Activated CD8-positive, alpha-beta memory T cell treated with anti-CD3 and anti-CD28 coated beads, Interleukin-2, amount 50 U/mL, for 1 hour (primary cell): ENCODE results near the gene CYP2B6.
"Not testable (repeated sequence)": the region's sequence is repeated elsewhere in the genome, so short reads cannot be mapped to it uniquely, and the experiment has no call there.

ENCODE experiments used
- DNase-seq: peaks from one replicate; pipeline ENCODE4 v3.0.0-alpha.2; 2020; ENCODE audit errors: extremely low read depth

The CYP2B6 gene

GRCh38 chr19:40980743-40981442, 10.2 kb upstream of the CYP2B6 start:
- not testable (repeated sequence) for DNase-seq

- no peak for DNase-seq
Observed at GRCh38 chr19:40981591-40981990, 9.5 kb upstream of the CYP2B6 start.

GRCh38 chr19:40982594-40983101, 8.4 kb upstream of the CYP2B6 start:
- no peak for DNase-seq

- DNase-seq = no peak
Observed at GRCh38 chr19:40989453-40989852, 1.6 kb upstream of the CYP2B6 start.

GRCh38 chr19:40995355-40995754, 4.3 kb downstream of the CYP2B6 start:
- DNase-seq = no peak

GRCh38 chr19:40999018-40999417, 7.9 kb downstream of the CYP2B6 start:
- DNase-seq = not testable (repeated sequence)

- no peak for DNase-seq
Observed at GRCh38 chr19:41000310-41000737, 9.2 kb downstream of the CYP2B6 start.

- no peak for DNase-seq
Observed at GRCh38 chr19:41001243-41001971, 10.3 kb downstream of the CYP2B6 start.

GRCh38 chr19:41003656-41004055, 12.6 kb downstream of the CYP2B6 start:
- DNase-seq = not testable (repeated sequence)

GRCh38 chr19:41009700-41010235, 18.7 kb downstream of the CYP2B6 start:
- no peak for DNase-seq

GRCh38 chr19:41013359-41013758, 22.3 kb downstream of the CYP2B6 start:
- DNase-seq = no peak

GRCh38 chr19:41014643-41015042, 23.6 kb downstream of the CYP2B6 start:
- no peak for DNase-seq

GRCh38 chr19:41016488-41017071, 25.5 kb downstream of the CYP2B6 start:
- DNase-seq = no peak

GRCh38 chr19:41018736-41019290, 27.7 kb downstream of the CYP2B6 start:
- DNase-seq = no peak

GRCh38 chr19:41019346-41019745, 28.3 kb downstream of the CYP2B6 start:
- DNase-seq = no peak

GRCh38 chr19:41023193-41023592, 32.1 kb downstream of the CYP2B6 start:
- no peak for DNase-seq

GRCh38 chr19:41025411-41025810, 34.3 kb downstream of the CYP2B6 start:
- DNase-seq = no peak

- no peak for DNase-seq
Observed at GRCh38 chr19:41025871-41026270, 34.8 kb downstream of the CYP2B6 start.

- DNase-seq = no peak
Observed at GRCh38 chr19:41027273-41027967, 36.3 kb downstream of the CYP2B6 start.

- no peak for DNase-seq
Observed at GRCh38 chr19:41029524-41030432, 38.7 kb downstream of the CYP2B6 start.
